Measurements from ENCODE around the gene RAMAC. TPM values are rescaled to one million over a fixed set of nuclear protein-coding genes. Genes with fewer than 3 reads are reported as not detected.

RAMAC gene
- polyA plus RNA-seq, 1 of the 3 experiments (the other 2 are of a cell fraction) = 25.9 TPM

DNA sequence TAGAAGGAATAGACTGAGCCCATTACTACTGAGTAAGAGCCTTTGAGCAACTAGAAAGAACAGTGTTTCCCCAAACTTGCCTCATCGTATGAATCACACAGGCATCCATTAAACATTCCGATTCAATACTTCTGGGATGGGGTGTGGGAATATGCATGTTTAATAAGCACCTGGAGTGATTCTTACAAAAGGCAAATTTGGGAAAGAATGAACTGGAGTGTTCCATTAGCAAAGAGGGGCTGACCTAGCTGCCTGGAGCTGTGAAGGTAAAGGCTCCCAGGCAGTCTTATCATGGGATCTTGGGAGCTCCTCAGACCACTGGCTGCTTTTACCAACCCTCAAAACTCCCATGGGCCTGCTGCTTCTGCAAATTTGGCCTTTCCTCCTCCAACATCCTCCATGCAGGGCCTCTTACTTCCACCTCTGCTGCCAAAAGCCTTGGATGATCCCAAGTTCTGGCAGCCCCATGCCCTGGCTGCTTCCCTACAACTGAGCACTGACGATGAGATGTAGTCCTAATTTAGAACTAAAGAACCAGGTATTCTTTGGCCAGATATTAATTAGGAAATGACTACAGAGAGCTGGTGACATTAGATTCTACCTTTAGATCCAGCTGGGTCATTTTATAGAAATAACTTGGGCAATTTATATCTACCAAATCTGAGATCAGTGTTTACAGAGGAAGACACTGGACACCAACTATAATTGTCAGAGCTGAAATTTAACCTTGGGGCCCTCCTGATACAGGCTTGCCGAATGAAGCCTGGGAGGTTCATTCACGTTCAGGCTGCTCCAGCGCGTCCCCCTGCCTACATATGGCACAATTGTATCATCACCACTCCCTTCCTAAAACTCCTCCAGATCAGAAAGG lies 22.3 kb upstream of the RAMAC start (continued):
- TF ChIP-seq, protein P1, sequence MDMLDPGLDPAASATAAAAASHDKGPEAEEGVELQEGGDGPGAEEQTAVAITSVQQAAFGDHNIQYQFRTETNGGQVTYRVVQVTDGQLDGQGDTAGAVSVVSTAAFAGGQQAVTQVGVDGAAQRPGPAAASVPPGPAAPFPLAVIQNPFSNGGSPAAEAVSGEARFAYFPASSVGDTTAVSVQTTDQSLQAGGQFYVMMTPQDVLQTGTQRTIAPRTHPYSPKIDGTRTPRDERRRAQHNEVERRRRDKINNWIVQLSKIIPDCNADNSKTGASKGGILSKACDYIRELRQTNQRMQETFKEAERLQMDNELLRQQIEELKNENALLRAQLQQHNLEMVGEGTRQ (IDR thresholded peaks at IDR 0.05; ENCODE audit: borderline replicate concordance, low read depth, low read length) = no peak
- no peak for TF ChIP-seq GABPA (IDR thresholded peaks at IDR 0.05; ENCODE audit: low read depth)

DNA sequence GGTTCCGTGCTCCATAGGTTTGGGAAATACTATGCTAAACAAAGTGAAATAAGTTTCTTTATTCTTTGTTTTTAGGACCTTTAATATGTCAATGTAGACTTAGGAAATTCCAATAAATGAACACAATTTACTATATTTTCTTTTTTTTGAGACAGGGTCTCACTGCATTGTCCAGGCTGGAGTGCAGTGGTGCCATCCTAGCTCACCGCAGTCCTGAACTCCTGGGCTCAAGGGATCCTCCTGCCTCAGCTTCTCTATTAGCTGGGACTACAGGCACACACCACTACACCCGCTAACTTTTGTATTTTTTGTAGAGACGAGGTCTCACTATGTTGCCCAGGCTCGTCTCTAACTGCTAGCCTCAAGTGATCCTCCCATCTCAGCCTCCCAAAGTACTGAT lies 21.1 kb upstream of the RAMAC start:
- Histone ChIP-seq H3K4me2 (no peak overlapping the region), H4K20me1 (ENCODE audit: insufficient read depth) (no peaks in the 10 kb centered on the region), H3K27ac (ENCODE audit: low read depth in 2 of 2, low read length in 1 of 2) (no peak overlapping the region), H3K9ac (no peak overlapping the region), H3K9me3 (no peaks in the 10 kb centered on the region), H3K9me2 (no peaks in the 10 kb centered on the region), H3K79me2 (ENCODE audit: insufficient read depth) (no peaks in the 10 kb centered on the region), H2AFZ (ENCODE audit: low read depth) (no peak overlapping the region), H3K36me3 (replicated peaks in 1 of 2; ENCODE audit: control insufficient read depth in 1 of 2, insufficient read depth in 2 of 2, low read length in 1 of 2) (no peaks in the 10 kb centered on the region), H3K4me1 (ENCODE audit: control insufficient read depth in 1 of 2, insufficient read depth in 2 of 2, low read depth in 1 of 2, low read length in 1 of 2) (peaks cover 0 to under 1% of the 10 kb centered on the region in 2 experiments; a peak in 2 of 4 replicates), H3K27me3 (ENCODE audit: insufficient read depth) (no peaks in the 10 kb centered on the region), H3K4me3 (ENCODE audit: low read depth in 2 of 2, low read length in 1 of 2) (no peak overlapping the region), H3F3A (replicated peaks; ENCODE audit: insufficient read depth) (no peaks in the 10 kb centered on the region)
- WGBS (ENCODE audit: low lambda C conversion rate) = 90% methylated on average over 5 of the region's 5 CpGs
- TF ChIP-seq RCOR1 (IDR thresholded peaks at IDR 0.05; ENCODE audit: low read length) = no peak
- TF ChIP-seq TEAD4 (IDR thresholded peaks at IDR 0.05; ENCODE audit: borderline replicate concordance, insufficient read depth) = no peak
- no peak for TF ChIP-seq RXRA (IDR thresholded peaks at IDR 0.05; ENCODE audit: borderline replicate concordance, low read depth)
- no peak for TF ChIP-seq TCF12 (IDR thresholded peaks at IDR 0.05)
- TF ChIP-seq PBX3 (IDR thresholded peaks at IDR 0.05) = no peak
- TF ChIP-seq EZH2phosphoT487 (IDR thresholded peaks at IDR 0.05; ENCODE audit: borderline replicate concordance, low read depth) = no peak
- TF ChIP-seq, protein P1 (IDR thresholded peaks at IDR 0.05; ENCODE audit: borderline replicate concordance, low read depth, low read length) = no peak
- TF ChIP-seq, protein P2, sequence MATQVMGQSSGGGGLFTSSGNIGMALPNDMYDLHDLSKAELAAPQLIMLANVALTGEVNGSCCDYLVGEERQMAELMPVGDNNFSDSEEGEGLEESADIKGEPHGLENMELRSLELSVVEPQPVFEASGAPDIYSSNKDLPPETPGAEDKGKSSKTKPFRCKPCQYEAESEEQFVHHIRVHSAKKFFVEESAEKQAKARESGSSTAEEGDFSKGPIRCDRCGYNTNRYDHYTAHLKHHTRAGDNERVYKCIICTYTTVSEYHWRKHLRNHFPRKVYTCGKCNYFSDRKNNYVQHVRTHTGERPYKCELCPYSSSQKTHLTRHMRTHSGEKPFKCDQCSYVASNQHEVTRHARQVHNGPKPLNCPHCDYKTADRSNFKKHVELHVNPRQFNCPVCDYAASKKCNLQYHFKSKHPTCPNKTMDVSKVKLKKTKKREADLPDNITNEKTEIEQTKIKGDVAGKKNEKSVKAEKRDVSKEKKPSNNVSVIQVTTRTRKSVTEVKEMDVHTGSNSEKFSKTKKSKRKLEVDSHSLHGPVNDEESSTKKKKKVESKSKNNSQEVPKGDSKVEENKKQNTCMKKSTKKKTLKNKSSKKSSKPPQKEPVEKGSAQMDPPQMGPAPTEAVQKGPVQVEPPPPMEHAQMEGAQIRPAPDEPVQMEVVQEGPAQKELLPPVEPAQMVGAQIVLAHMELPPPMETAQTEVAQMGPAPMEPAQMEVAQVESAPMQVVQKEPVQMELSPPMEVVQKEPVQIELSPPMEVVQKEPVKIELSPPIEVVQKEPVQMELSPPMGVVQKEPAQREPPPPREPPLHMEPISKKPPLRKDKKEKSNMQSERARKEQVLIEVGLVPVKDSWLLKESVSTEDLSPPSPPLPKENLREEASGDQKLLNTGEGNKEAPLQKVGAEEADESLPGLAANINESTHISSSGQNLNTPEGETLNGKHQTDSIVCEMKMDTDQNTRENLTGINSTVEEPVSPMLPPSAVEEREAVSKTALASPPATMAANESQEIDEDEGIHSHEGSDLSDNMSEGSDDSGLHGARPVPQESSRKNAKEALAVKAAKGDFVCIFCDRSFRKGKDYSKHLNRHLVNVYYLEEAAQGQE (IDR thresholded peaks at IDR 0.05; ENCODE audit: low read depth, low read length) = no peak
- no peak for TF ChIP-seq NFIC (IDR thresholded peaks at IDR 0.05; ENCODE audit: borderline replicate concordance)
- TF ChIP-seq USF1 (IDR thresholded peaks at IDR 0.05; ENCODE audit: borderline replicate concordance, low read depth) = no peak
- no peak for TF ChIP-seq GATA2 (CRISPR knock-in tag; IDR thresholded peaks at IDR 0.05)
- no peak for TF ChIP-seq TAF1 (IDR thresholded peaks at IDR 0.05; ENCODE audit: borderline replicate concordance, low read depth, low read length)
- no peak for TF ChIP-seq GABPA (IDR thresholded peaks at IDR 0.05; ENCODE audit: low read depth)
- TF ChIP-seq, protein P3, sequence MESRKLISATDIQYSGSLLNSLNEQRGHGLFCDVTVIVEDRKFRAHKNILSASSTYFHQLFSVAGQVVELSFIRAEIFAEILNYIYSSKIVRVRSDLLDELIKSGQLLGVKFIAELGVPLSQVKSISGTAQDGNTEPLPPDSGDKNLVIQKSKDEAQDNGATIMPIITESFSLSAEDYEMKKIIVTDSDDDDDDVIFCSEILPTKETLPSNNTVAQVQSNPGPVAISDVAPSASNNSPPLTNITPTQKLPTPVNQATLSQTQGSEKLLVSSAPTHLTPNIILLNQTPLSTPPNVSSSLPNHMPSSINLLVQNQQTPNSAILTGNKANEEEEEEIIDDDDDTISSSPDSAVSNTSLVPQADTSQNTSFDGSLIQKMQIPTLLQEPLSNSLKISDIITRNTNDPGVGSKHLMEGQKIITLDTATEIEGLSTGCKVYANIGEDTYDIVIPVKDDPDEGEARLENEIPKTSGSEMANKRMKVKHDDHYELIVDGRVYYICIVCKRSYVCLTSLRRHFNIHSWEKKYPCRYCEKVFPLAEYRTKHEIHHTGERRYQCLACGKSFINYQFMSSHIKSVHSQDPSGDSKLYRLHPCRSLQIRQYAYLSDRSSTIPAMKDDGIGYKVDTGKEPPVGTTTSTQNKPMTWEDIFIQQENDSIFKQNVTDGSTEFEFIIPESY (IDR thresholded peaks at IDR 0.05; ENCODE audit: borderline replicate concordance, low read depth) = no peak
- TF ChIP-seq SMC3 (IDR thresholded peaks at IDR 0.05; ENCODE audit: low read depth, low read length) = no peak
- CTCF ChIA-PET = no interaction called here
- DNase-seq = no peak
- POLR2A ChIA-PET = no interaction called here

Measured in SK-N-SH (cell line).